Left ventricle myocardium inferior (tissue), 1 donor: ENCODE results near the gene HCAR2. TPM values are rescaled to one million over a fixed set of nuclear protein-coding genes. Genes with fewer than 3 reads are reported as not detected.
"Not testable (repeated sequence)": the region's sequence is repeated elsewhere in the genome, so short reads cannot be mapped to it uniquely, and the experiment has no call there.

Experiments
- DNase-seq: peaks from one replicate; pipeline ENCODE4 v3.0.0-alpha.2; 2020
- H3K27ac ChIP-seq: fragments of 200-600 bp; replicated peaks from 2 replicates; pipeline ENCODE4 v1.8.0; 2021
- H3K27me3 ChIP-seq: fragments of 200-600 bp; 2 replicates; pipeline ENCODE4 v1.8.0; 2021; ENCODE audit warnings: low read depth
- H3K36me3 ChIP-seq: fragments of 200-600 bp; 2 replicates; pipeline ENCODE4 v1.8.0; 2021
- H3K4me1 ChIP-seq: fragments of 200-600 bp; 2 replicates; pipeline ENCODE4 v1.8.0; 2021
- H3K4me3 ChIP-seq: fragments of 200-600 bp; 2 replicates; pipeline ENCODE4 v1.8.0; 2021; ENCODE audit warnings: mild to moderate bottlenecking, moderate library complexity
- H3K9me3 ChIP-seq: fragments of 200-600 bp; replicated peaks from 2 replicates; pipeline ENCODE4 v1.8.0; 2021
- CTCF ChIP-seq: fragments of 200-600 bp; IDR thresholded peaks from 2 replicates; pipeline ENCODE4 v1.8.0; 2021; ENCODE audit warnings: antibody characterized with exemption, mild to moderate bottlenecking, borderline replicate concordance
- intact Hi-C: fragments of 100-400 bp; cut with micrococcal nuclease; formaldehyde crosslinking; loops from one replicate; pipeline ENCODE4 v1.11.0; 2022
- total RNA-seq: library from RNA; stranded (reverse); fragmentation: NEBNext Ultra II Directional; extraction: Animal tissue kit (Norgen Biotek cat#: 25700); gene quantifications from one replicate; pipeline ENCODE4 v1.2.1, GENCODE V29; 2021
- donor health status: DM: no; HTN: yes; CAD: no; lungs with severe emphysema.

Gene HCAR2
- total RNA-seq, 1 donor from 2014 or later, result 0.14 TPM

GRCh38 chr12:122681814-122682213 lies 21.3 kb downstream of the HCAR2 start:
- Histone ChIP-seq H3K4me1 (no peaks in the 10 kb centered on the region), H3K27ac (no peak overlapping the region), H3K9me3 (no peaks in the 10 kb centered on the region), H3K36me3 (no peaks in the 10 kb centered on the region), H3K27me3 (peaks cover 5% of the 10 kb centered on the region), H3K4me3 (no peak overlapping the region)
- TF ChIP-seq CTCF, result no peak
- intact Hi-C loops, result no loop called here
- no peak for DNase-seq

GRCh38 chr12:122680989-122681388 lies 22.2 kb downstream of the HCAR2 start:
- H3K4me3 ChIP-seq, H3K36me3 ChIP-seq, H3K4me1 ChIP-seq, H3K27me3 ChIP-seq, DNase-seq, intact Hi-C loops, H3K27ac ChIP-seq, H3K9me3 ChIP-seq: not testable (repeated sequence)

- H3K4me3 ChIP-seq, H3K36me3 ChIP-seq, H3K4me1 ChIP-seq, DNase-seq, intact Hi-C loops, H3K9me3 ChIP-seq, H3K27ac ChIP-seq: not testable (repeated sequence)
- H3K27me3 ChIP-seq, result peaks cover 14% of the 10 kb centered on the region
Observed at GRCh38 chr12:122676781-122677180, 26.4 kb downstream of the HCAR2 start.

- H3K27me3 ChIP-seq, intact Hi-C loops, H3K9me3 ChIP-seq, H3K4me3 ChIP-seq, H3K36me3 ChIP-seq, DNase-seq, H3K4me1 ChIP-seq, H3K27ac ChIP-seq: not testable (repeated sequence)
Observed at GRCh38 chr12:122676015-122676414, 27.1 kb downstream of the HCAR2 start.

- intact Hi-C loops, result no loop called here
- TF ChIP-seq CTCF, result no peak
- no peak for DNase-seq
- Histone ChIP-seq H3K4me1 (no peaks in the 10 kb centered on the region), H3K4me3 (no peak overlapping the region), H3K27me3 (peaks cover 9% of the 10 kb centered on the region), H3K9me3 (peaks cover 4% of the 10 kb centered on the region), H3K36me3 (no peaks in the 10 kb centered on the region), H3K27ac (no peak overlapping the region)
Observed at GRCh38 chr12:122672515-122672914, 30.6 kb downstream of the HCAR2 start.

- Histone ChIP-seq H3K9me3 (peaks cover 4% of the 10 kb centered on the region), H3K36me3 (no peaks in the 10 kb centered on the region), H3K4me3 (no peak overlapping the region), H3K27ac (no peak overlapping the region), H3K4me1 (no peaks in the 10 kb centered on the region), H3K27me3 (peaks cover 9% of the 10 kb centered on the region)
- no peak for TF ChIP-seq CTCF
- DNase-seq, result no peak
- intact Hi-C loops, result no loop called here
Observed at GRCh38 chr12:122669397-122670070, 33.6 kb downstream of the HCAR2 start.

GRCh38 chr12:122668268-122668667 lies 34.9 kb downstream of the HCAR2 start:
- no peak overlapping the region for H3K4me3 ChIP-seq
- H3K4me1 ChIP-seq, result no peaks in the 10 kb centered on the region
- intact Hi-C loops, result no loop called here
- H3K27me3 ChIP-seq, result peaks cover 4% of the 10 kb centered on the region
- DNase-seq, result no peak
- no peaks in the 10 kb centered on the region for H3K36me3 ChIP-seq
- H3K27ac ChIP-seq, result no peak overlapping the region
- no peak for TF ChIP-seq CTCF
- peaks cover 4% of the 10 kb centered on the region for H3K9me3 ChIP-seq
